Duodenal mucosa (tissue), 2 donors: Measurements from ENCODE around the gene SLC5A5.
"Not testable (repeated sequence)": the region's sequence is repeated elsewhere in the genome, so short reads cannot be mapped to it uniquely, and the experiment has no call there.

ENCODE experiments used
- H3K27ac ChIP-seq: one replicate; pipeline ENCODE4 v1.7.0; 2013; ENCODE audit warnings: low read depth, low read length
- H3K27me3 ChIP-seq, 2 donors: one replicate each; pipeline ENCODE4 v1.7.0; 2013; ENCODE audit warnings: low read length in 2 of 2, control low read depth in 1 of 2; ENCODE audit not compliant: insufficient read depth in 2 of 2, control insufficient read depth in 1 of 2
- H3K36me3 ChIP-seq, 2 donors: one replicate each; pipeline ENCODE4 v1.7.0; 2013; ENCODE audit warnings: low read length in 2 of 2, control low read depth in 1 of 2; ENCODE audit not compliant: insufficient read depth in 2 of 2, control insufficient read depth in 1 of 2
- H3K4me1 ChIP-seq, 2 donors: one replicate each; pipeline ENCODE4 v1.7.0; 2013; ENCODE audit warnings: low read length in 2 of 2, control low read depth in 1 of 2; ENCODE audit not compliant: insufficient read depth in 2 of 2, control insufficient read depth in 1 of 2
- H3K4me3 ChIP-seq, 2 donors: one replicate each; pipeline ENCODE4 v1.7.0; 2013; ENCODE audit warnings: low read length in 2 of 2, low read depth in 1 of 2
- H3K9ac ChIP-seq, 2 donors: one replicate each; pipeline ENCODE4 v1.7.0; 2013; ENCODE audit warnings: low read length in 2 of 2, low read depth in 1 of 2
- H3K9me3 ChIP-seq, 2 donors: one replicate each; pipeline ENCODE4 v1.7.0; 2013; ENCODE audit warnings: low read length in 2 of 2, control low read depth in 1 of 2; ENCODE audit not compliant: control insufficient read depth in 1 of 2

Gene SLC5A5

GRCh38 chr19:17919122-17919521, 47.4 kb downstream of the SLC5A5 start:
- H3K27me3 ChIP-seq, H3K9me3 ChIP-seq, H3K4me3 ChIP-seq, H3K9ac ChIP-seq, H3K27ac ChIP-seq, H3K36me3 ChIP-seq: not testable (repeated sequence)
- peaks cover 8 to 11% of the 10 kb centered on the region in 2 donors for H3K4me1 ChIP-seq

DNA sequence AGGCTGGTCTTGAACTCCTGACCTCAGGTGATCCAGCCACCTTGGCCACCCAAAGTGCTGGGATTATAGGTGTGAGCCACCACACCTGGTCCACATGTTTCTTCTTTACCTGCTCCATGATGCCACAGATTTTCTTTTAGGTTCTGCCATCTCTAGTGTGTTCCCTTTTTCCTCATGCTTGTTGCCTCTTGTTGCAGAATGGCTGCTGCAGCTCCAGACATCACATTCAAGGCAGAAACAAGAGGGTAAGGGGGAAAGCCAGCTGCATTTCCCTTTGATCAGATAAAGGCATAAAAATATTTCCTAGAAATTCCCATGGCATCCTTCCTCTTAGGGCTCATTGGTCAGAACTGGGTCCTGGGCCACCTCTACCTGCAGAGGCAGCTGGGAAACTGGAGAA, 48.8 kb downstream of the SLC5A5 start:
- no peak overlapping the region for H3K27ac ChIP-seq
- H3K27me3 ChIP-seq = no peaks in the 10 kb centered on the region

GRCh38 chr19:17922138-17922537, 50.4 kb downstream of the SLC5A5 start:
- Histone ChIP-seq H3K9ac (no peak overlapping the region), H3K27ac (no peak overlapping the region), H3K4me1 (no peaks in the 10 kb centered on the region), H3K4me3 (no peak overlapping the region), H3K27me3 (no peaks in the 10 kb centered on the region), H3K9me3 (peaks cover 0 to 4% of the 10 kb centered on the region in 2 donors), H3K36me3 (no peaks in the 10 kb centered on the region)

More for the DNA sequence above, 48.8 kb downstream of the SLC5A5 start:
- Histone ChIP-seq H3K4me1 (peaks cover 8 to 10% of the 10 kb centered on the region in 2 donors), H3K9me3 (peaks cover 0 to 4% of the 10 kb centered on the region in 2 donors), H3K36me3 (no peaks in the 10 kb centered on the region), H3K4me3 (no peak overlapping the region), H3K9ac (no peak overlapping the region)

- Histone ChIP-seq H3K4me1 (no peaks in the 10 kb centered on the region), H3K27ac (no peak overlapping the region), H3K27me3 (no peaks in the 10 kb centered on the region), H3K4me3 (no peak overlapping the region), H3K36me3 (no peaks in the 10 kb centered on the region), H3K9ac (no peak overlapping the region), H3K9me3 (no peaks in the 10 kb centered on the region)
These were observed 54.3 kb downstream of the SLC5A5 start for GRCh38 chr19:17926044-17926443.

DNA sequence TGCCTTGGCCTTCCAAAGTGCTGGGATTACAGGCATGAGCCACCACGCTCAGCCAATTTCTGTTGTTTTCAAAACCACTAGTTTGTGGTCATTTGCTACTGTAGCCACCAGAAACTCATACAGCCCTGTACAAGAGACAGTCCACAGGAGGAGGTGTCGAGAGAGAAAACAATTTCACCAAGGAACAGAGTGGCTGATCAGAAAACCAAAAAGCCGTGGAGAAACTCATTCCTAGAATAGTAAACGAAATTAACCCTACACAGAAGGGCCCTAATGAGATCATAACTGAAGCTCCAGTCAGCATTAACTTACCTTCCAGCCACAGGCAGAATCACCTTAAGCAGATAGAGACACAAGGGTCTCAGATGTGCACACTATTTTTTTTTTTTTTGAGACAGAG, 57.3 kb downstream of the SLC5A5 start:
- Histone ChIP-seq H3K27ac (no peak overlapping the region), H3K4me1 (peaks cover 7 to 20% of the 10 kb centered on the region in 2 donors), H3K4me3 (no peak overlapping the region), H3K9ac (no peak overlapping the region), H3K36me3 (no peaks in the 10 kb centered on the region), H3K27me3 (peaks cover 4 to 6% of the 10 kb centered on the region in 2 donors), H3K9me3 (no peaks in the 10 kb centered on the region)

GRCh38 chr19:17931532-17932191, 59.9 kb downstream of the SLC5A5 start:
- H3K36me3 ChIP-seq = peaks cover 0 to 4% of the 10 kb centered on the region in 2 donors
- peak overlapping the region; percentile 14 to 91 for H3K9ac ChIP-seq
- peaks cover 7 to 20% of the 10 kb centered on the region in 2 donors for H3K4me1 ChIP-seq
- H3K4me3 ChIP-seq = peak overlapping the region; percentile 83 to 93
- no peak overlapping the region for H3K27ac ChIP-seq
- H3K27me3 ChIP-seq = peaks cover 4 to 6% of the 10 kb centered on the region in 2 donors
- H3K9me3 ChIP-seq = no peaks in the 10 kb centered on the region

- H3K36me3 ChIP-seq = peaks cover 0 to 8% of the 10 kb centered on the region in 2 donors
- no peaks in the 10 kb centered on the region for H3K9me3 ChIP-seq
- peak within 1 kb of the TSS; percentile 91 for H3K9ac ChIP-seq
- peaks cover 4 to 6% of the 10 kb centered on the region in 2 donors for H3K27me3 ChIP-seq
- H3K27ac ChIP-seq = peak within 1 kb of the TSS; percentile 80
- peak within 1 kb of the TSS; percentile 83 to 93 for H3K4me3 ChIP-seq
- peaks cover 7 to 20% of the 10 kb centered on the region in 2 donors for H3K4me1 ChIP-seq
These were observed 61.0 kb downstream of the SLC5A5 start, which contains the start of gene CCDC124 for GRCh38 chr19:17932485-17933338. TSS of gene CCDC124 (plus strand) at chr19:17933015. CDS start at chr19:17936421, 3,406 bp downstream.

DNA sequence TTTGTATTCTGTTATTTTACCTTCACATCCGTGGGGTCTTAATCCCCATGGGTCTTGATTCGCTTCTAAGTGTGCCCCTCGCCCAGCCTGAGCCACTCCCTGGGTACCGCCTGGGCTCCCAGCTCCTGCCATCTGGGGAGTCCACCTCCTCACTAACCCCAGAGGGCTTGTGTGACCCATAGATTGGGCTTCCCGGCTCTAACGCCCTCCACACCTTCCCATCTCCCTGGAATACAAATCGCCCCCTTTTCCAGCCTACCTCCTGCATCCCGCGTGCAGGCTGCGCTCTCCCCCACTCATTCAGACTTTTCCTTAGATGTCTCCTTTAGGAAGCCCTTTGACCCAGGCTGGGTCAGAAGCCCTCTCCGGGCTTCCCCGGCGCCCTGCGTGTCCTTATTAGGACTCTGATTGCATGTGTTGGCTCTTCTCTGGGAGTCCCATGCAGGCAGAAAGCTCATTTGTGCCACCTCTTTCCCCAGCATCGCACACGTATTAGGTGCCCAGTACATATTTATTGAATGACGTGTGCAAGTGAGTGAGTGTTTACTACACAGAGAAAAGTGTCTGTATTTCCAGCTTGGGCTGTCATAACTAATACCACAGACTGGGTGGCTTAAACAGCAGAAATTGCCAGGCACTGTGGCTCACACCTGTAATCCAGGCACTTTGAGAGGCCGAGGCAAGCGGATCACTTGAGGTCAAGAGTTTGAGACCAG, 61.8 kb downstream of the SLC5A5 start:
- Histone ChIP-seq H3K9me3 (no peaks in the 10 kb centered on the region), H3K9ac (peak overlapping the region; percentile 91), H3K27me3 (peaks cover 4 to 6% of the 10 kb centered on the region in 2 donors), H3K4me1 (peaks cover 7 to 20% of the 10 kb centered on the region in 2 donors), H3K36me3 (peaks cover 0 to 8% of the 10 kb centered on the region in 2 donors), H3K4me3 (peak overlapping the region; percentile 83 to 93), H3K27ac (no peak overlapping the region)

DNA sequence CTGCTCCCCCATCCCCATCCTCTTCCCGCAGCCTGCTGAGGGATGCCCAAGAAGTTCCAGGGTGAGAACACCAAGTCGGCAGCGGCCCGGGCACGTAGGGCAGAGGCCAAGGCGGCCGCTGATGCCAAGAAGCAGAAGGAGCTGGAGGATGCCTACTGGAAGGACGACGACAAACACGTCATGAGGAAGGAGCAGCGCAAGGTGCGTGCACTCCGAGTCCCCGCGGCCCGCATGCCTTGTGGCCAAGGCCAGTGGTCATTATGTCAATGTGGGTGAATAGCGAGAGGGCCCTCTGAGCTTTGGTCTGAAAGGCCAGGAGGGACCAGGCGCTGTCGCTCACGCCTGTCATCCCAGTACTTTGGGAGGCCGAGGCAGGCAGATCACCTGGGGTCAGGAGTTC, 64.6 kb downstream of the SLC5A5 start:
- Histone ChIP-seq H3K9ac (no peak overlapping the region), H3K4me3 (no peak overlapping the region), H3K36me3 (peaks cover 0 to 8% of the 10 kb centered on the region in 2 donors), H3K27ac (no peak overlapping the region), H3K9me3 (no peaks in the 10 kb centered on the region), H3K4me1 (peaks cover 7 to 20% of the 10 kb centered on the region in 2 donors), H3K27me3 (peaks cover 4 to 6% of the 10 kb centered on the region in 2 donors)
